Pulmonary artery endothelial cell (primary cell): Measurements from ENCODE around the gene LPCAT4. TPM values are rescaled to one million over a fixed set of nuclear protein-coding genes. Genes with fewer than 3 reads are reported as not detected.
"Not testable (repeated sequence)": the region's sequence is repeated elsewhere in the genome, so short reads cannot be mapped to it uniquely, and the experiment has no call there.

Source experiments
- DNase-seq: peaks from one replicate; pipeline ENCODE4 v3.0.0-alpha.2; 2011; ENCODE audit warnings: low read depth, low spot score
- total RNA-seq: library from RNA; depleted of rRNA; stranded (reverse); fragments of >200 nt; gene quantifications from 2 replicates; pipeline ENCODE4 v1.2.3, GENCODE V29; 2014

The LPCAT4 gene
- total RNA-seq, 1 donor from 2014 or later: 6.7 TPM

GRCh38 chr15:34364041-34364440 lies 3.0 kb downstream of the LPCAT4 start:
- no peak for DNase-seq

GRCh38 chr15:34362047-34362773 lies 4.8 kb downstream of the LPCAT4 start:
- no peak for DNase-seq

- no peak for DNase-seq
Observed at GRCh38 chr15:34361278-34361677, 5.7 kb downstream of the LPCAT4 start.

GRCh38 chr15:34360298-34360697 lies 6.7 kb downstream of the LPCAT4 start:
- DNase-seq: no peak

GRCh38 chr15:34359416-34359815 lies 7.6 kb downstream of the LPCAT4 start:
- DNase-seq: no peak

- DNase-seq: no peak
Observed at GRCh38 chr15:34358948-34359347, 8.0 kb downstream of the LPCAT4 start.

GRCh38 chr15:34358367-34358766 lies 8.6 kb downstream of the LPCAT4 start:
- no peak for DNase-seq

- no peak for DNase-seq
Observed at GRCh38 chr15:34357653-34358052, 9.3 kb downstream of the LPCAT4 start.

- no peak for DNase-seq
Observed at GRCh38 chr15:34355241-34355640, 11.8 kb downstream of the LPCAT4 start.

GRCh38 chr15:34354286-34354685 lies 12.7 kb downstream of the LPCAT4 start:
- no peak for DNase-seq

- no peak for DNase-seq
Observed at GRCh38 chr15:34353627-34354026, 13.4 kb downstream of the LPCAT4 start.

GRCh38 chr15:34352996-34353395 lies 14.0 kb downstream of the LPCAT4 start:
- DNase-seq: not testable (repeated sequence)

GRCh38 chr15:34349769-34350168 lies 17.2 kb downstream of the LPCAT4 start:
- no peak for DNase-seq

- DNase-seq: no peak
Observed at GRCh38 chr15:34348735-34349300, 18.2 kb downstream of the LPCAT4 start.

GRCh38 chr15:34347951-34348638 lies 18.9 kb downstream of the LPCAT4 start:
- DNase-seq: no peak

GRCh38 chr15:34342737-34343575 lies 24.0 kb downstream of the LPCAT4 start, which contains the start of the genes NOP10 and NUTM1:
Gene NOP10, minus strand, starts transcription at chr15:34343136. Its CDS starts 63 bp downstream, at chr15:34343073.
Gene NUTM1, plus strand, starts transcription at chr15:34343315. Its CDS starts 382 bp downstream, at chr15:34343697.
- peak; percentile 86 for DNase-seq

GRCh38 chr15:34342213-34342736 lies 24.7 kb downstream of the LPCAT4 start:
- DNase-seq: not testable (repeated sequence)

GRCh38 chr15:34341381-34342212 lies 25.4 kb downstream of the LPCAT4 start:
- no peak for DNase-seq

GRCh38 chr15:34339946-34340345 lies 27.1 kb downstream of the LPCAT4 start:
- no peak for DNase-seq

- DNase-seq: no peak
Observed at GRCh38 chr15:34338347-34338746, 28.6 kb downstream of the LPCAT4 start.
